Activated T-cell treated with anti-CD3 and anti-CD28 coated beads for 1 hour (primary cell): ENCODE results near the gene ANKAR.
"Not testable (repeated sequence)": the region's sequence is repeated elsewhere in the genome, so short reads cannot be mapped to it uniquely, and the experiment has no call there.

Experiments used
- DNase-seq: peaks from one replicate; pipeline ENCODE4 v3.0.0-alpha.2; 2020; ENCODE audit warnings: low read depth

ANKAR gene

DNA sequence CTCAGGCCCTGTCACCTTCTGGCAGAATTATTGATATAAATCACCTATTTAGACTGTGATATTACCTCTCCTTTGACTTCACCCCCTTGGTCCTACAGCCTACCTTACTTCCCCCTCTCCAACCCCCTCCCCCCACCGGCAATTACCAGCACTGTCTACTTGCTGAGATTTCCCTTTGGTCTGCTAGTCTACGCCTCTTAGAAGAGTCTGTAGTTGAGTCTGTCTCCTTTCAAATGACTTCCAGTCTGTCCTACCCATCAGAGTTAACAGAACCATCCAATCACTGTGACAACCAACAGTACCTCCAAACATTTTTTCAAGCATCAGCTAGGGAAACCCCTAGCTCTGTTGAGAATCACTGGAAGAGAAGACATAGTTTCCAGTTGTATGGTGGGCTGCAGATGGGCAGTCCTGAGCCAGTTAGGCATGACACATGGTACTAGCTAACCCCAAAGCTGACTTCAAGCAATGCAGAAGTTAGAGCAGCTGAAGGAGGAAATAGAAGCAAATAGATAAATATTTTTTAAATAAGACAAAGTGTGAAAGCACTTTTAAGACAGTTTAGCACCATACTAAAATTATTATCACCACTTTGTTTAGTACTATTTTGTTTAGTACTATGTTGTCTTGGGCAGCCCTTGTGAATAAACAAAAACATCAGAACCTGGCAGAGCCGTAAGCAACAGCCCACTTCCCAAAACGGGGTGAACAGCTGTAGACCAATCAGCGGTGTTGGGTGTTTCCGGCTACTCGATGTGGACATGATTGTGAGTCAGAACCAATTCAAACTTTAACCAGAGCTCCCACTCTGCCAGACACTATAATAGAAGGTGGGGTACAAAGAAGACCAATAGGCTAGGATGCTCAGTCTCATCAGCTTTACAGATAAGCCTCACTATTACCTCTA, 15.9 kb upstream of the ANKAR start:
- no peak for DNase-seq

DNA sequence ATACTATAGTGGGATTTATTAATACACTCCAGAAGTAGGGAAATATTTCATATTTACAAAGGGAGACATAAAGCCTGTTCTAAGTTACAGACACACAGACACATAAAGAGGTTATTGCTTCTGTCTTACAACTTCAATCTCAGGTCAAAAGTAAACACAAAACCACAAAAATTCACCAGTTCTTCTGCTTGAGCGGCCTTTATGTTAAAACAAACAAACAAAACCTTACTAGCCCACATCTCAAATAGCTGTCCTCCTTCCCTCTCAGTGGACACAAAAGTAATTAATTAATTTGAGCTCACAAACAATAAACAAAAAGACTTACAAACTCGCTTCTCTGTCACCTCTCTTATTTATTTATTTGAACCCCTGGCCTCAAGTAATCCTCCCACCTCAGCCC, 14.7 kb upstream of the ANKAR start:
- DNase-seq, result no peak

DNA sequence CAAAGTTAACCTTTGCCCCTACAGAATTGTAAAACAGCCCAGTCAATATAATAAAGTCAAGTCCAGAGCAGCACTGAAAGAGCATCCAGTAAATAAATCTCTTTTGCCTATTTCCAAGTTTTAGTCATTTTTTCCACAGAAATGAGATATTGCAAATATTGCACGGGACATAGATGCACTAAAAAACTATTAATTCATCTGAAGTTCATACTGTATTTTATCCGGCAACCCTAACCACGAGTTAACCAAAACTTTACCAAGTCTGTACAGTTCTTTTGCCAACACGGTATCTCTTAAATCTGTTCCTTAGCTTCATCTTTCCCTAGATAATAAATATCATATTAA, 13.7 kb upstream of the ANKAR start:
- DNase-seq, result no peak

DNA sequence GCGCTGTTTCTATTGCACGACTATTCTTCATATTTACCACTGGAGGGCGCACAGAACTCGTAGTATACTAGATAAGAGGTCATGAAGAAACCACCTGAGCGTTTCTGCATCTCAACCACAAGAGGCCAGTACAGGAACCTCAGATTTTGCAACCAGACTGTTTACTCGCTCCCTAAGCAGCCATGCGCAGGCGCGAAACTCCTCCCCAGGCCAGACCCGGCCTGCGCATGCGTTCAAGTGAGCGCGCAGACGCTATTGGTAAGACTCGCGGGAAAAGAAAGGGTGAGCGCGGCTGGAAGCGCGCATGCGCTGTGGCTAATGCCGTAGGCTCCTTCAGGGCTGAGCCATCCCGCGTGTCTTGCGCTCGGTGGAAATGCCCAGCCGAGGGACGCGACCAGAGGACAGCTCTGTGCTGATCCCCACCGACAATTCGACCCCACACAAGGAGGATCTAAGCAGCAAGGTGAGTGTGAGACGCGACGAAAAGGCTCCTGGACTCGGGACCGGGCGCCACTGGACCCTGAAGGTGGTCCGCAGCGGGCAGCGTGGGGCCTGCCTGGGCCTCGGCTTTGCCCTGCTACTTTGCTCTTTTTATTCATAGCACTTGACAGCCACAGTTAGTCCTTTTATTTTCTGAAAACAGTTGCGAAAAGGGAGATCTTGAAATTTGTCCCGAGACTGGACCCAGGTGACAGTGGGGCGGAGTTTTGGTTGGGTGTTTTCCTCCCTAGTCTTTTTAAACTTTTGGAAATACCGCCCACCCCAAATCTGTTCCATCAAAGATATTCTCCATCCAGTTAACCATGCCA, 13.1 kb upstream of the ANKAR start, which contains the start of gene ASNSD1:
Gene ASNSD1 (plus strand): TSS at position 312 of the 809 bp plus-strand sequence. CDS start 4,674 bp downstream, outside the sequence.
- DNase-seq, result peak; percentile 99

DNA sequence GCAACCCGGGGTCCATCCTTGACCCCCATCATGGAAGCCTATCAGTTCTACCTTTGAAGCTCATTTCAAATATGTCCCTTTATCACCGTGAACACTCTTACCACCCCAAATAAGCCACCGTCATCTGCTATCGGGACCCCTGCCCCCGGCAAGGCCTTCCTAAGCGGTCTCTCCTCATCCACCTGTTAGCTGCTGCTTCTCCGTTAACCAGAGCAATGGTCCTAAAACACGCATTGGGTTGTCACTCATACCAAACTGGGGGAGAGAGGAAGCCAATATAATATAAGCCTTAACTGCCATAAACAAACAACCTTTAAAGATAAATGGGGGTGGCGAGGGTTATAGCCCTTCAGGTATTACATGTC, 12.5 kb upstream of the ANKAR start:
- DNase-seq, result no peak

DNA sequence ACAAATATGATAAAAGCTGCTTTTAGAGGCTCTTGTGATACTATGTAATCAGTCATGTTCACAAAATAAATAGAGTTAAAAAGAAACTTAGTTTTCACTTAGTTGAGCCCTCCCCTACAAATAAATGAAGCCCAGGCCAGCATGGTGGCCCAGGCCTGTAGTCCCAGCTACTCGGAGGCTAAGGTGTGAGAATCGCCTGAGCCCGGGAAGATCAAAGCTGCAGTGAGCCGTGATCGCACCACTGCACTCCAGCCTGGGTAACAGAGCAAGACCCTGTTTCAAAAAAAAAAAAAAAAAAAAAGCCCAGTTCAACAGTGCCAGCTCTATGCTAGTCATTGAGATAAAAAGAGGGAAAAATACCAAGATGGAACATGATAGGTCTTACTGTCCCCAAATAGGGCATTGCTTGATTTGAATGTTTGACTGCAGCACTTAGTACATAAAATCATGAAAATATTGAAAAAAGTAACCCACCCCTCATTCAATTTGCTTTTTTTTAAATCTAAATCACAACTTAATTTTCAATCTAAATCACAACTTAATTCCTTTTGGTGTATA, 11.7 kb upstream of the ANKAR start:
- DNase-seq, result no peak

DNA sequence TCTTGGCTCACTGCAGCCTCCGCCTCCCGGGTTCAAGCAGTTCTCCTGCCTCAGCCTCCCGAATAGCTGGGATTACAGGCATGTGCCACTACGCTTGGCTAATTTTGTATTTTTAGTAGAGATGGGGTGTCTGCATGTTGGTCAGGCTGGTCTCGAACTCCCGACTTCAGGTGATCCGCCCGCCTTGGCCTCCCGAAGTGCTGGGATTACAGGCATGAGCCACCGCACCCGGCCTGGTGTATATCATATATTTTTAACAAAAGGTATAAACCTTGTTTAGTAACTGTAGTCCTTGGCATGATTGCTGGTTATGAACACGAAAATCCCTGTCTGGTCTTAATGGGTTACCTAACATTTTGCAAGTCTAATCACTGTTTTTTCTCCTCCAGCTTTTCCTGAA, 11.2 kb upstream of the ANKAR start:
- not testable (repeated sequence) for DNase-seq

DNA sequence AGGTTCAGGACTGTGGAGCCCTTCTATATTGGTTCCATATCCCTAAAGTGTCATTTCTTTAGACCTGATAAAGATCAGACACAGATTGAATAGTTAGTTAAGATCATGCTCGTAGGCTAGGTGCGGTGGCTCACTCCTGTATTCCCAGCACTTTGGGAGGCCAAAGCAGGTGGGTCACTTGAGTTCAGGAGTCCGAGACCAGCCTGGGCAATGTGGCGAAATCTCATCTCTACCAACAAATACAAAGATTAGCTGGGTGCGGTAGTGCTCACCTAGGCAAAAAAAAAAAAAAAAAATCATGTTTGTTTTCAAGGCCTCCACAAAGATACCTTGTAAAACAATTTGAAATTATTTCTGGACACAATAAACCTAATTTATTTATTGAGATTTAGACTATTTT, 4.6 kb upstream of the ANKAR start:
- no peak for DNase-seq

DNA sequence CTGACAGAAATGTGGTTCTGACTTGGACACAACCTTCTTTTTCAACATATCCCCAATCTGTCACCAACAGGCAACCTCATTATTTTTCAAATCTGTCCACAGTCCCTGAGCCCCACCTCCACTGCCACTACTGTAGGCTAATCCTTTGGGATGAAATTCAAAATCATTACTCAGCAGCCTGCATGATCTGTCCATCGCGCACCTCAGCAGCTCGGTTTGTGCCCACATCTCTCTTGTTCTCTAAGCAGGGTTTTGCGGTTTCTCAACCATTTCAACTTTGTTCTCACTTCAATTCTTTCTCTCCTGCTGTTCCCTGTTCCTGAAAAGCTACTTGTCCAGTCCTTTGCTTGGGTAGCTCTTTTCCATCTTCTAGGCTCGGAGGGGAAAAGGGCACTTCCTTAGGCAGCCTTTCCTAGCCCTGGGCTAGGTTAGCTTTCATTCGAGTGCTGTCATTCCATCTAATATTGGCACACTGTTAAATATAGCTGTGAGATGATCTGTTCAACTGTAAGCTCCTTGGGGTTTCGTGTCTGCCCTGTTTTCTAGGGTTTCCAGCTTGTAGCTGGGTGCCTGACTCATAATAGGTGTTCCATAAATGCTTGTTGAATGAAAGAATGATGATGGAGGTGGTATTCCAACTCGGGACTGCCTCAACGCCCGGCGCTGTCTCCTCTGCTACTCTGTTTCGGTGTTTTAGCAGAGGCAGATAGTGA, 653 bp upstream of the ANKAR start:
- DNase-seq, result no peak

DNA sequence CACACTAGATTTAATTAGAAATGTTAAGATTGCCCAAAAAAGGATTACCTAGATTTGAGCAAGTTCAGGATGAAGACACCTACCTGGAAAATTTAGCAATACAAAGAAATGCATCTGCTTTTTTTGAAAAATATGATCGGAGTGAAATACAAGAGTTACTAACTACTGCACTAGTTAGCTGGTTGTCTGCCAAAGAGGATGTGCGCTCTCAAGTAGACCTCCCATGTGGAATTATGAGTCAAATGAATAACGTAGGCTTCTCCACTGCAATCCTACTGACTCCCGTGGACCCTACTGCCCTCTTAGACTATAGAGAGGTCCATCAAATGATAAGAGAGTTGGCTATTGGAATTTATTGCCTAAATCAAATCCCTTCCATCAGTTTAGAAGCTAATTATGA, 2.0 kb downstream of the ANKAR start:
- no peak for DNase-seq

DNA sequence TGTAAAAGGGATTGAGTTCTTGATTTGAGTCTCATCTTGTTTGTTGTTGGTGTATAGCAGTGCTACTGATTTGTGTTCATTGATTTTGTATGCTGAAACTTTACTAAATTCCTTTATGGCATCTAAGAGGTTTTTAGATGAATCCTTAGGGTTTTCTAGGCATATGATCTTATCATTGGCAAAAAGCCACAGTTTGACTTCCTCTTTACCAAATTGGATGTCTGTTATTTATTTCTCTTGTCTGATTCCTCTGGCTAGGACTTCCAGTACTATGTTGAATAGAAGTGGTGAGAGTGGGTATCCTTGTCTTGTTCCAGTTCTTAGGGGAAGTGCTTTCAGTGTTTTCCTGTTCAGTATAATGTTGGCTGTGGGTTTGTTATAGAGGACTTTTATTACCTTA, 4.8 kb downstream of the ANKAR start:
- DNase-seq, result no peak

DNA sequence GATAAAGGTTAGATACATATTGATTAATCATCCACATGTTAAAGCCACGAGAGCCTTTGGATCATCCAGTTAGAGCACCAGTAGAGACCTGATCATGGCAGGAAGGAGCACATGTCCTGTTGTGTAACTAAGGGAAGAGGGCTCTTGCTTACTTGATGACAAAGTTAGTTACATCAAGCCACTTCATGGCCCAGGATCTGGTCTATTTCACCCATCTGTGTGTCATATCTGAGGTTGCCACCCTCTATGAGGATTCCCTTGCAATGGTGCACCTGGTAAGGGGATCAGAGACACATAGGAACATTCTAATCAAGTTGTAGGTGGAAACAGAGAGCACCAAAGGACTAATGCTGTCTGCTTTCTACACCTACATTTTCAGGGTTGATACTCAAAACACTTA, 6.7 kb downstream of the ANKAR start:
- DNase-seq, result no peak

DNA sequence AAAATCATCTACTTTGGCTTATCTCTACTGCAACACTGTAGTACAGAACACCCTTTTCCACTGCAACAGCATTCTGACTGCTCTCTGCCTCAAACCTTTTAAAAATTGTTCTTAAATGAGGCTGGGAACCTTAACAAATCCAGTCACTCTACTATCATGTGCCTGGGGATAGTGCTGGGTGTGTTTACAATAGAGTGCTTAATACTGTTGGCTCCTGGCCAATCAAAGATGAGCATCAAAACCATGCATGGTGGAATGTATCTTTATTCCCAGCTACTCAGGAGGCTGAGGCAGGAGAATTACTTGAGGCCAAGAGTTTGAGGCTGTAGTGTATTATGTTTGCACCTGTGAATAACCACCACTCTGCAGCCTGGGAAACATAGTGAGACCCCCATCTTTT, 7.4 kb downstream of the ANKAR start:
- DNase-seq, result no peak

DNA sequence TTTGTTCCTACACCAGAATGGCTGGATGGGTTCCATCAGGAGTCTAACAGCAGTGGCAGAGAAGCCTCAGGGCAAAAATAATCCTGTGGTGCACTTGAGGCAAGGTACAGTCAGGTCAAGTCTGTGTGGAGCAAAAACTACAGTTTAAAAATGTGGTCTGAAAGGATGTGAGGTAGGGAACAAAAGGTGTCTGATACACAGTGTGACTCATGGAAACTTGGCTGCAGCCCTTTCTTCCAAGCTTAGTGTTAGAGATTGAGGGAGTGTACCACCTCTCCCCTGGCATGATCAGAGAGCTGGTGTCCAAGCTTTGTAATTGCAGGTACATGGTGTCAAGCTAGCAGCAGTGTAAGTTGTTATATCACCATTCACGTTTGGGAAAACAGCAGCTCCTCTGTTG, 8.9 kb downstream of the ANKAR start:
- no peak for DNase-seq

DNA sequence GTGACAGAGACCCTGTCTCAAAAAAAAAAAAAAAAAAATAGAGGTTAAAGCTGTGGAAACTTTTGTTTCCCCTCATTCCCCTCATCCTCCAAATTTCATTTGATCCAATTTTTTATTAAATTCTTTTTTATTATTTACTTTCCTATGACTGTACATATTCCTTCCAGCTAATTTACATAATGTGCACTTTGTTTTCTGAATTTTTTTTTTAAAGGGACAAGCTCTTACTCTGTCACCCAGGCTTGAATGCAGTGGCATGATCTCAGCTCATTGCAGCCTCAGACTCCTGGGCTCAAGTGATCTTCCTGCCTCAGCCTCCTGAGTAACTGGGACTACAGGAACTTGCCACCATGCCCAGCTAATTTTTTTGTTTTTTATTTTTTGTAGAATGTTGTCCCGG, 10.3 kb downstream of the ANKAR start:
- no peak for DNase-seq

DNA sequence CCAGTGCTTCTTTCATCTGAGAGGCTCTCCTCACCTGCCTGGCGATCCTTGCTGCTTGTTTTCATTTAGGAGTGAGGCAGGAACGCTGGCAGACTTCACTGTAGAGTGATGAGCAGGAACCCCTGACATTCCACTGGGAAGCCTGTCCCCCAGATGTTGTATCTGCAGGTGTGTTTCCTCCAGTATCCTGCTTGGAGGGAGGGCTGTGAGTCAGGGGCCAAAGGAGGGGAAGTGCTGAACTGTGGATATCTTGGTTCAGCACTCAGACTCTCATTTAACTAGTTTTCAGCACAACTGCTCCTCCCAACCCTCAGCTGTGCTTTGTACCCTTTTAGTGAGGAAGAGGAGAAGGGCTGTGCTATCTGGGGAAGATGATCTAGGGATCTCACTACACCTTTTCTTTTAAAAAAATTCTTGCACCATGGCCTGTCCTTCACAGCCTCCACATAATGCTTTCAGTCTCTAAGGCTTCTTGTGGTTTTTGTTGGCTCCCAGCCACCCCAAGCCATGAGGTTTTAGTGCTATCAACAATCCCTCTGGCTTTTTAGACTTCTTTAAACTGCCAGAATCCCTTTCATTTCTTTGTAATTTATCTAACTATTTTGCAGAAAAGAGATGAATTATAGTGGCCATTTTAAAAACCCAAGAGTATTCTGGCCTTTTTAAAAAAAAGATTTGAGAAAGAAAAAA, 11.2 kb downstream of the ANKAR start:
- DNase-seq, result no peak

DNA sequence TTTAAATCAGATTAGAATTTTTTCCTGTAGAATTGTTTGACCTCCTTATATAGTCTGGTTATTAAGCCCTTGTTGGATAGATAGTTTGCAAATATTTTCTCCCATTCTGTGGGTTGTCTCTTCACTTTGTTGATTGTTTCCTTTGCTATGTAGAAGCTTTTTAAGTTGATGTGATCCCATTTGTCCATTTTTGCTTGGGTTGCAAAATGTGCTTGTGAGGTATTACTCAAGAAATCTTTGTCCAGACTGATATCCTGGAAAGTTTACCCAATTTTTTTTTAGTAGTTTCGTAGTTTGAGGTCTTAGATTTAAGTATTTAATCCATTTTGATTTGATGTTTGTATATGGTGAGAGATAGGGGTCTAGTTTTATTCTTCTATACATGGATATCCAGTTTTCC, 13.3 kb downstream of the ANKAR start:
- not testable (repeated sequence) for DNase-seq

DNA sequence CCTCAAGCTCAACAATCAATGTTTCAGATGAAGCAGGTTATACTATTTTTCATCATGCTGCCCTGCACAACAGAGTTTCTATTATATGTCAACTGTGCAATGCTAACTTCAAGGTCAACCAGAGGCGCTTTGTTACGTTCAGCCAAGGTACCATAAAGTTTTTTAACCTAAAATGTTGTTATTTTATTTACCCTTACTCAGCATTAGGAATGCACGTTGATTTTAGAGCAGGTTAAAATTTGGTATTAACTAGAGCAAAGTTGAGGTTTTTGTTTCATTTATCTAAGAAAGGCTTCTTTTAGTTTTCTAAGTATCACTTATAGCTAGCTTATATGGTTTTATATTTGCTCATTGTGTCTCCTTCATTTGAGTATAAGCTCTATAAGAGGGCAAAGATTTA, 21.8 kb downstream of the ANKAR start:
- no peak for DNase-seq

DNA sequence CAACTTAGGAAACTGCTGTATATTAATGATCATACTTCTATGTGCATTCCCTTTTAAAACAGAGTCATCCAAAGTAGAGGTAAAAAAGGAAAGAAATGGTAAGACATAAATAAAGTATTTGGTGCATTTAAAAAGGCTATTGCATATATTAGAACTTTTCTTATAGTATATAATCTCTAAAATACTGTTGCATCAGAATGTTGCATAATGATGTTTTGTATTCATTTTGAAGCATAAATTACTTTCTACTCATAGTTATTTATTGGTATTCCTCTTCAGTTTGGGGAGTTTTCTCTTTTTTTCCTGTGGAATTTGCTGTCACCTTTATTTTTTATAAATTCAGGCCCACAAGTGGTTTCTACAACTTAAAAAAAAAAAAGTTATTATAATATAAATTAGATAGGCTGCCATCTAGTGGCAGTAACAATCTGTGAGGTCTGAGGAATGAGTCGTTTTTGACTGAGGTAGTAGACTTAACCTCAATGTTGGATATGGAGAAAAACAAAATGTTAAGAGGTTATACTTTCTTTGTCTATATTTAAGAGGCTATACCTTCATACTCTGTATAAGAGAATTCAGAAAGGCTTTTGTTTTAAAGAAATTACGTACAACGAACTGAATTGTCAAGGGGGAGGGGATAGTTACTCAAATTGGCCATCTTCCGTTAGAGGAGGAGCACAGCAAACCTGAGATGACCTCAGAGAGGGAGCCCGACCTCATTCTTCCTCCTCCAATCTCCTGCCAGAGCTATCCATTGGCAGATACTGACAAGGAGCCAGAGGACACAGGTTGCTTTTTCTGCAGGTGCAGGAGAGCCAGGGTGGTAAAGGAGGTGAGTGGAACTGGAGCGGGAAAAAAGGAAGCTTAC, 23.8 kb downstream of the ANKAR start:
- no peak for DNase-seq

DNA sequence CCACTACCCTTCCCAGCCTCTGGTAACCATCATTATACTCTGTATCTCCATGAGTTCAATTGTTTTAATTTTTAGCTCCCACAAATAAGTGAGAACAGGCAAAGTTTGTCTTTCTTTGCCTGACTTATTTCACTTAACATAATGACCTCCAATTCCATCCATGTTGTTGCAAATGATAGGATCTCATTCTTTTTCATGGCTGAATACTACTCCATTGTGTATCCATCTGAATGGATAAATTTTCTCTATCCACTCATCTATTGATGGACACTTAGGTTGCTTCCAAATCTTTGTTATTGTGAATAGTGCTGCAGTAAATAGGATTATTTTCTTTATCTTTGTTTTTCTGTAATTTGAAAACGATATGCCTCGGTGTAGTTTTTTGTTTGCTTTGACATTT, 26.2 kb downstream of the ANKAR start:
- DNase-seq, result no peak

DNA sequence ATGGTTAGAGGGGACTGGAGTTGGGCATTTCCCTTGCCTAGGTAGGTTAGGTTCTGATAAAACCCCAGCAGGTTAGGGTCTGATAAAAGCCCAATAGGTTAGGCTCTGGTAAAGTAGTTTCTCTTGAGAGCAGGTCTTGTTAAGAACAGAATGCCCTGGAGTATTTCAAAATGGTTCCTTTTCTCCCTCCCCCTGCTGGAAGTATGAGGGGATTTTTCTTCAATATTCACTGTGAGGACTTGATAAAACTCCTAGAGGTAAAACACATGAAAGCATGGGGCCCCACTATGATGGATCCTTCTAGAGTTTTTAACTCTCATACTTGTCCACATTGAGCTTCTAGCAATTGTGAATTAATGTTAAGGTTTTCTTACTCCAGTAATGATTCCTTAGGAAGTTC, 27.6 kb downstream of the ANKAR start:
- no peak for DNase-seq
